GM18526 (cell line): Measurements from ENCODE around the gene TUBGCP2.
A peak's percentile ranks its signal among the peaks of the same experiment; 100 is the strongest.

Experiments used
- POLR2A ChIP-seq: IDR thresholded peaks from 3 replicates; pipeline ENCODE4 v1.6.1; 2011; ENCODE audit not compliant: insufficient read length; ENCODE audit errors: extremely low read depth

The TUBGCP2 gene

DNA sequence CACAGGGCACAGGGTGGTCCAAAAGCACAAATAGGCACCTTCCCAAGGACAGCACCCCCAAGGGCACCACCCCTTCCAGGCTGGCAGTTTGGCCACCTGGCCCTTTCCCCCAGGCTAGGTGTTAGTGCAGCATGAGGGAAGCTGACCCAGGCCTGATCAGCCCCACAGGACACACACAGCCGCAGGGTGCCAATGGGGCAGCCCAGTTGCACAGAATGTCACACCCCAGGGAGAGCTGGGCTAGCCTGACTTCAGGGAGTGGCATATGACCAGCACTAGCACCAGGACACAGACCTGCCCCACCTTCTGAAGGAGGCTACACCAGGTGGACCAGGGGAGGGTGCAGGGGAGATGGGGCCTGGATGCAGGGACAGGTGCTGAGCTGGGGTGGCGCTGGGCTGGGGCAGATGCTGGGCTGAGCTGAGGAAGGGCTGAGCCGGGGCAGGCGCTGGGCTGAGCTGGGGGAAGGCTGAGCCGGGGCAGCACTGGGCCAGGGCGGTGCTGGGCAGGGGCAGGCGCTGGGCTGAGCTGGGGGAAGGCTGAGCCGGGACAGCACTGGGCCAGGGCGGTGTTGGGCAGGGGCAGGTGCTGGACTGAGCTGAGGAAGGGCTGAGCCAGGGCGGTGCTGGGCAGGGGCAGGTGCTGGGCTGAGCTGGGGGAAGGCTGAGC lies 28.1 kb downstream of the TUBGCP2 start:
- TF ChIP-seq POLR2A, result no peak

GRCh38 chr10:133279326-133280226 lies 29.1 kb downstream of the TUBGCP2 start:
- TF ChIP-seq POLR2A, result no peak

GRCh38 chr10:133278577-133279265 lies 30.0 kb downstream of the TUBGCP2 start:
- TF ChIP-seq POLR2A, result no peak

DNA sequence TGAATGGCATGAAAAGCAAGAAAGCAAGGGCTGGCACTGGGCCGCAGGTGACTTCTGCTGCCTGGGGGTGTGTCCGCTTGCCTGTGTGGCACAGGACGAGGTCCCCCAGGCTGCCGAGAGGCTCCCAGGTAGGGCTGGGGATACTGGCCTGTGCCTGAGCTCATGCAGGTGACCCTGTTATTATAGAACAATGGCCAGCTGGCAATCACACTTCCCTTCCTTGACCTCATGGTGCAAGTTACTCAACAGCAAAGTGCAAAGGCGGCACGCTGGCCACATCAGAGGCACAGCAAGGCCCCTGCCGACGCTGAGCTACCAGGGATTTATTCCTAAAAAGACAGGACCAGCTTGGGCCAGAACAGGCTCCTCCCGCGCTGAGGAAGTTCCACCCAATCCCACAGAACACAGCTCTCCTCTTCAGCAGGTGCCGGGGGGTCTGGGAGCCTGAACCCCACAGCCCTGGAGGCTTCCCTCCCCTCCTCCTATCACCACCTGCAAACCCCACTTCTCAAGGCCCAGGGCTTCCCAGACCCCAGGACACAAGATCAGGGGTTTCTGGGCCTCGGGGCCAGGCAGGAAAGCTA lies 30.6 kb downstream of the TUBGCP2 start:
- no peak for TF ChIP-seq POLR2A

- no peak for TF ChIP-seq POLR2A
Observed at GRCh38 chr10:133277277-133277992, 31.2 kb downstream of the TUBGCP2 start.

DNA sequence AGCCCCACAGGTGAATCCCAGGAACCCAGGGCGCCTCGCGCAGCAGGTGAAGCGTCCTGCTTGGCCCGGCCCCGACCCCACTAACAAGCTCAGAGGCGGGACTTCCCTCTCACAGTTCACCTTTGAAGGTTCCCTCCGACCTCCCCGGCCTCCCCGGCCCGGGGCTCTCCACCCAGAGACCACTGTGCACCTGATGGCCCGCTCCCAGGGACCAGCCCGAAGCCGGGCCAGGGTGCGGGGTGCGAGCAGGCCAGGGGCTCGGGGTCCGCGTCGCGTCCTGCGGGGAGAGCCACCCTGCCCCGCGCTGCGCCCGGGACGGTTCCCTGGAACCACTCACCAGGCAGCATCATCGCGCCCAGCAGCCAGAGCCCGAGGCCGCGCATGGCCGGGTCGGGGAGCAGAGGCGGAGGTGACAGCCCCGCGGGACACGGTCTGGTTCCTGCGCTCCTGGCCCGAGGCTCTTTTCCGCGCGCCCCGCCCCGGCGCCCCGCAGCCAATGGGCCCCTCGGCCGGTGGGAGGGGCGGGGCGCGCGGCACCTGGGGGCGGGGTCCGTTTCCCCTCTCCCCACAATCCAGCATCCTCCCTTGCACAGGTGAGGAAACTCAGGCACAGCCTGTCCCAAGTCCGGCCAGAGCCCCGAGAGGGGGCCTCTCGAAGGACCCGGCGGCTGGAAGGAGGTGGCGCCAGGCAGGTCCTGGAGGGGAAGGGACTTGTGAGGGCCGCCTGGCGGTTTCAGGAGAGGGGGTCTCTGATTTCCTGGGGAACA lies 32.1 kb downstream of the TUBGCP2 start, which contains the start of gene ADAM8:
ADAM8 (minus strand) TSS at position 434 of the 767 bp plus-strand sequence; CDS start at position 383, 51 bp downstream.
- TF ChIP-seq POLR2A, result peak; percentile 83

DNA sequence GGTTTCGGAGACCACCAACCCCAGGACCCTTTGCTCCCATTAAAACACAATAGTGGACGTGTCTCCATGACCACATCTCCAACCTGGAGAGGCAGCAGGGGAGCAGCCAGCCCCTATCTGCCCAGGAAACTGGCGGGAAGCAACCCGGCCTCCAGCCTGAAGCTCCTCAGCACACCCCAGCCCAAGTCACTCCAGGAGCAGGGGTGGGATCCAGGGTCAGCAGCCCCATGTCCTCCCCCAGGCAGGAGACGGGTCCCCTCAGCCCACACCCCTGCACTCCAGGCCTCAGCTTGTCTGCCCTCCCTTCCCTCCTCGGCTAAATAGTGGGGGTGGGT lies 32.6 kb downstream of the TUBGCP2 start:
- no peak for TF ChIP-seq POLR2A

DNA sequence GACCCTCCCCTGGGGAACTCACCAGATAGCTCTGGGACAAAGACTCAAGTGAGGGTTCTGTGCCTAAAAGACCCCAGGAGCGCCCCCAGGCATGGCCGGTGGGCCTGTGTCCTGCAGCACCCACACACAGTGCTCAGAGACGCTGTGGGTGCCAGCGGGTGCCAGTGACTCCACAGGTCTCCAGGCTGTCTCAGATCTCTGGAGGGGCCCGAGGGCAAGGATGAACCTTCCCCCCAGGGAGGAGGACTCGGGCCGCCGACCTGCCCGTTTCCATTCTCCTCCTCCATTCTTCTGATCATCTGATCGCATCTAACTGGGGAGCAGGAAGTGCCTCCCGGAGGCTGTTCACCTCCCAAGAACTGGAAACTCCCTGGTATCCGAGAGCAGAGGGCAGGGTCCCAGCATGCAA lies 33.0 kb downstream of the TUBGCP2 start:
- peak; percentile 44 for TF ChIP-seq POLR2A

DNA sequence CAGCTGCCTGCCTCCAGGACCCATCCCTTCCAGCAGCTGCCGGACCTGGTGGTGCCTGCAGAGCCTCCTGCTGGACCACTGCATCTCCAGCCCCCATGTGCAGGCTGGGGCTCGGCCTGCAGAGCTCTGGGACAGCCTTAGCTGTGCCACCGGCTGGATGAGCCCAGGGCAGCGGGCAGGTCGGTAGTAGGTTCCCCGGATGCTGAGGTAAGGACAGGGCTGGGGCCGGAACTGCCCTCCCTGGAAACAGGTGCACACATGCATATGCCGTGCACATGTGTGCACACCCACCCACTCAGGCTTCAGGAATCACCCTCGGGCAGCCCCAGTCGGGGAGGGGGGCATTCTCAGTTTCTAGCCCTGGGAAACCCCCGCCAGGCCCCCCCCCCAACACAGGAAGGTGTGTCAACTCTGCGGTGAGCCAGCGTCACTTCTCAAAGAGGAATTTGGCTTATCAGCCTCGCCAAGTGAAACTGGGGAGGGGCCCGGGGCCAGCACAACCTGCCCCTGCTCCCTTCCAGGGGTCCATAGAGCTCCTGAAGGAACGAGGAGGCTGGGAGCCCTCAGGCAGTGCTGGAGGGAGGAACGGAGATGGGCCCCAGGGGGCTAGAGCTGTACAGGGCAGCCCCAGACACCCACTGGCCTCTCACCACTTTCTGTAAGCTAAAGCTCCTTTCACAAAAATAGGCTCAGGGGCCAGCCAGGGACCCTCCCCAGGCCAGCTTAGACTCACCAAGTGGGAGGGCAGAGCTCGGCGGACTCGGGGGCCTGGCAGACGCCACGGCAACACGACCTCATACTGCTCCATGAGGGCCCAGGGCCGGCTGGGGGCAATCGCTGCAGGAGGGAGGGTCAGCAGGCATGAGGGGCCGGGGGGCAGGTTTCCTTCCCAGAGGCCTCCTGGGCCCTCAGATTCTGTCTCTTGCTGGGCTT lies 33.7 kb downstream of the TUBGCP2 start:
- TF ChIP-seq POLR2A, result peak; percentile 55

- no peak for TF ChIP-seq POLR2A
Observed at GRCh38 chr10:133273534-133274143, 35.0 kb downstream of the TUBGCP2 start.

GRCh38 chr10:133272964-133273420 lies 35.7 kb downstream of the TUBGCP2 start:
- TF ChIP-seq POLR2A, result no peak

GRCh38 chr10:133272301-133272963 lies 36.2 kb downstream of the TUBGCP2 start:
- no peak for TF ChIP-seq POLR2A
